ENCODE measurements around the gene NCOA6. TPM values are rescaled to one million over a fixed set of nuclear protein-coding genes. Genes with fewer than 3 reads are reported as not detected.

The NCOA6 gene
- total and polyA plus RNA-seq, 2 of the 4 experiments (the other 2 are of a cell fraction) = 3.6 to 13.1 TPM

DNA sequence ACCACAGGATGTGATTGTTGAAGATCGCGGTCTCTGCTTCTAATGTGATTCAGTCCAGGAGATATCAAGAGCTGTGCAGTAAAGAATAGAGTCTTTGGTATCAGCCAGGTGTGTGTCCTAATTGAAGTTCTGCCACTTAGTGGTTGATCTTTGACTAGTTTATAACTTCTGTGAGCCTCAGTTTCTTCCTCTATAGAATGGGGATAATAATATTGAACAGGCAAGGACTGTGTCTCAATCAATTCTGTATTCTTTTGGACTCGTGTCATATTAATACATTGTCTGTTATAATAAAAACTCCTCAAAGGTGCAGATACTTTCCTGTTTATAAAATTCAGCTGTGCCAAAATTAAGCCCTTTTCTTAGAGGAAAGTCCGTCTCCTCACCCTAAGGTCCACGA, 23.1 kb upstream of the NCOA6 start:
- no peak for ATAC-seq (ENCODE audit: low read depth)
- WGBS, 2 experiments (ENCODE audit: extremely low coverage in 2 of 2, insufficient read length in 1 of 2) = 96% methylated on average over 4 of the region's 5 CpGs; no CpG with 5 or more reads in 1 of the 2 experiments
- POLR2A ChIA-PET (ENCODE audit: unreplicated experiment) = no interaction called here

More for the DNA sequence above, 23.1 kb upstream of the NCOA6 start:
- H2AFZ ChIP-seq (replicated peaks; ENCODE audit: low read length, poor library complexity) = no peak overlapping the region
- no peak overlapping the region for H3K23ac ChIP-seq (ENCODE audit: low read depth, low read length)
- H3K18ac ChIP-seq (ENCODE audit: low read depth, low read length) = no peak overlapping the region
- H3K56ac ChIP-seq (ENCODE audit: extremely low read depth, insufficient read depth, low read length) = no peak overlapping the region
- no peaks in the 10 kb centered on the region for H3K4me1 ChIP-seq (ENCODE audit: control insufficient read depth, insufficient read depth, low read length)
- no peak overlapping the region for H3K4me2 ChIP-seq (ENCODE audit: low read depth, low read length)
- dilution Hi-C loops (cut with HindIII; ENCODE audit: low sequenced_read_pairs, unreplicated experiment) = no loop called here
- no peak for TF ChIP-seq BHLHE40 (IDR thresholded peaks at IDR 0.05; ENCODE audit: low read depth, low read length)
- TF ChIP-seq MXI1 (IDR thresholded peaks at IDR 0.05; ENCODE audit: borderline replicate concordance, low read depth, low read length) = no peak
- TF ChIP-seq POLR2A (IDR thresholded peaks at IDR 0.05; ENCODE audit: low read depth, low read length) = no peak
- TF ChIP-seq CEBPB (IDR thresholded peaks at IDR 0.05; ENCODE audit: low read depth, low read length) = no peak
- TF ChIP-seq CHD1 (IDR thresholded peaks at IDR 0.05; ENCODE audit: low read depth, low read length) = no peak
- no peak for TF ChIP-seq CTCF (conservative IDR thresholded peaks at IDR 0.05; ENCODE audit: low read depth, low read length)
- no peak for TF ChIP-seq MAFK (IDR thresholded peaks at IDR 0.05; ENCODE audit: low read depth, low read length)
- no peak for TF ChIP-seq FOS (IDR thresholded peaks at IDR 0.05; ENCODE audit: low read depth, low read length)
- TF ChIP-seq RCOR1 (IDR thresholded peaks at IDR 0.05; ENCODE audit: insufficient replicate concordance, low read length) = no peak
- TF ChIP-seq, protein P1, sequence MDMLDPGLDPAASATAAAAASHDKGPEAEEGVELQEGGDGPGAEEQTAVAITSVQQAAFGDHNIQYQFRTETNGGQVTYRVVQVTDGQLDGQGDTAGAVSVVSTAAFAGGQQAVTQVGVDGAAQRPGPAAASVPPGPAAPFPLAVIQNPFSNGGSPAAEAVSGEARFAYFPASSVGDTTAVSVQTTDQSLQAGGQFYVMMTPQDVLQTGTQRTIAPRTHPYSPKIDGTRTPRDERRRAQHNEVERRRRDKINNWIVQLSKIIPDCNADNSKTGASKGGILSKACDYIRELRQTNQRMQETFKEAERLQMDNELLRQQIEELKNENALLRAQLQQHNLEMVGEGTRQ (IDR thresholded peaks at IDR 0.05; ENCODE audit: low read depth, low read length) = no peak
- no peak for TF ChIP-seq SMC3 (IDR thresholded peaks at IDR 0.05; ENCODE audit: low read depth, low read length)
- TF ChIP-seq RAD21 (IDR thresholded peaks at IDR 0.05; ENCODE audit: low read length) = no peak
- no peak for TF ChIP-seq RFX5 (IDR thresholded peaks at IDR 0.05; ENCODE audit: low read depth, low read length)
- no peak for TF ChIP-seq NFE2L2 (IDR thresholded peaks at IDR 0.05; ENCODE audit: low read depth, low read length)
- no peak for TF ChIP-seq MAZ (IDR thresholded peaks at IDR 0.05; ENCODE audit: borderline replicate concordance, low read depth, low read length)
- no peak for TF ChIP-seq ELK1 (IDR thresholded peaks at IDR 0.05; ENCODE audit: borderline replicate concordance, low read depth, low read length)
- peaks cover 36% of the 10 kb centered on the region for H3K36me3 ChIP-seq (ENCODE audit: control insufficient read depth, insufficient read depth, low read length)
- no peak overlapping the region for H4K8ac ChIP-seq (ENCODE audit: low read depth in 2 of 2, low read length in 2 of 2)
- no peak overlapping the region for H2BK5ac ChIP-seq (ENCODE audit: low read depth, low read length, poor library complexity, severe bottlenecking)
- no peak overlapping the region for H2AK5ac ChIP-seq (ENCODE audit: low read depth, low read length)
- H4K91ac ChIP-seq (ENCODE audit: insufficient read depth, low read depth, low read length) = no peak overlapping the region
- intact Hi-C loops (cut with micrococcal nuclease) = no loop called here
- no peak overlapping the region for H3K27ac ChIP-seq (ENCODE audit: insufficient read depth, low read length)
- no peak overlapping the region for H2AK9ac ChIP-seq (replicated peaks; ENCODE audit: low read depth, low read length, poor library complexity)
- no peaks in the 10 kb centered on the region for H3K27me3 ChIP-seq (ENCODE audit: control insufficient read depth, insufficient read depth, low read length)
- no peak overlapping the region for H3K9ac ChIP-seq (ENCODE audit: low read depth, low read length)
- no peak overlapping the region for H2BK20ac ChIP-seq (ENCODE audit: low read depth, low read length)
- H3K9me1 ChIP-seq (ENCODE audit: insufficient read depth, low read length) = no peaks in the 10 kb centered on the region
- no peak overlapping the region for H3K14ac ChIP-seq (replicated peaks; ENCODE audit: low read depth, low read length)
- no peak overlapping the region for H3K4ac ChIP-seq (ENCODE audit: low read depth, low read length)
- H3K4me3 ChIP-seq (ENCODE audit: insufficient read depth, low read depth, low read length) = no peak overlapping the region
- no peaks in the 10 kb centered on the region for H3K79me1 ChIP-seq (ENCODE audit: low read depth in 1 of 2, low read length in 2 of 2)
- no peak overlapping the region for H2BK120ac ChIP-seq (ENCODE audit: low read depth, low read length)
- in situ Hi-C loops (cut with MboI; ENCODE audit: low sequenced_read_pairs) = loop anchor here (25.0 kb wide), 1 partner anchor 589 kb away; the partner anchor contains the start of gene GDF5
- H3K9me3 ChIP-seq (ENCODE audit: control insufficient read depth, insufficient read depth, low read length) = no peaks in the 10 kb centered on the region
- no peak for DNase-seq
- CTCF ChIA-PET = no interaction called here
- H2BK15ac ChIP-seq (ENCODE audit: low read depth, low read length) = no peak overlapping the region
- BruUV-seq (replicated peaks) = no TSS peak
- H4K20me1 ChIP-seq (ENCODE audit: insufficient read depth, low read length) = no peaks in the 10 kb centered on the region
- no peak overlapping the region for H4K5ac ChIP-seq (ENCODE audit: low read depth, low read length)
